ENCODE data around the gene VCP.

The VCP gene

DNA sequence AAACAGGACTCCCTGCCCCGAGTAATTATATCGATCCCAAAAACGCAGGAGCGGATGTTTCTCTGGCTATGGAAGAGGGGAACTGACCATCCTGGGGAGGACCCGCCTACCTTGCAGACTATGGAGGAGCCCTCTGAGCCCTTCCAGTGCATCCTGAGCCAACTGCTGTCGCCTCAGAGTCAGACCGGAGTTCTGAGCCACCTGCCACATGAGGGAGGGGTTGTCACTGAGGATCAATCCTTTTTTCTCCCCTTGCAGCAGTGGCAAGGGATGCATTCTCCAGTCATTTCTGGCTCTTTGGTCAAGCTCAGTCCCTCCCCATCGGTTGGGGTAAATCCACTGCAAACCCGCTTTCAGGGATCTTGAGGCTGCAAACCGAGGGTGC lies 6.6 kb upstream of the VCP start:
- H3K36me3 ChIP-seq (ENCODE audit: control insufficient read depth in 2 of 2, insufficient read depth in 1 of 2, low read length in 2 of 2), result peaks cover 0 to 43% of the 10 kb centered on the region in 2 experiments; a peak in 1 of 3 replicates
- H3K27ac ChIP-seq (ENCODE audit: extremely low read depth, low read depth, low read length), result peak overlapping the region; percentile 84
- no peaks in the 10 kb centered on the region for H3K9me3 ChIP-seq (ENCODE audit: control insufficient read depth, insufficient read depth, low read depth, low read length)
- CTCF ChIA-PET, result interaction anchor here (0.5 to 5.0 kb wide), 8 partner anchors 17 to 578 kb away, joined by 3 to 40 read pairs (median 4); partner anchors contain the start of gene PIGO
- TF ChIP-seq ZNF626 (tag by site-specific recombination; IDR thresholded peaks at IDR 0.05) (no peak), KLF9 (tag by site-specific recombination; IDR thresholded peaks at IDR 0.05; ENCODE audit: low read depth) (no peak), GLIS2 (tag by site-specific recombination; IDR thresholded peaks at IDR 0.05) (no peak), KLF16 (tag by site-specific recombination; IDR thresholded peaks at IDR 0.05) (no peak), ZBTB1 (tag by site-specific recombination; IDR thresholded peaks at IDR 0.05) (no peak), ZNF155 (tag by site-specific recombination; IDR thresholded peaks at IDR 0.05) (no peak), ZNF350 (tag by site-specific recombination; IDR thresholded peaks at IDR 0.05) (no peak), ZNF426 (tag by site-specific recombination; IDR thresholded peaks at IDR 0.05) (no peak), ZNF292 (tag by site-specific recombination; IDR thresholded peaks at IDR 0.05; ENCODE audit: borderline replicate concordance, low read depth) (no peak), ZNF214 (tag by site-specific recombination; IDR thresholded peaks at IDR 0.05; ENCODE audit: borderline replicate concordance) (no peak), ZNF529 (tag by site-specific recombination; IDR thresholded peaks at IDR 0.05; ENCODE audit: insufficient replicate concordance) (no peak), ZNF354C (tag by site-specific recombination; IDR thresholded peaks at IDR 0.05; ENCODE audit: borderline replicate concordance, low read depth) (no peak), ZBTB7A (tag by site-specific recombination; IDR thresholded peaks at IDR 0.05; ENCODE audit: low read depth) (no peak), ZNF132 (tag by site-specific recombination; IDR thresholded peaks at IDR 0.05; ENCODE audit: borderline replicate concordance) (no peak), YY2 (tag by site-specific recombination; IDR thresholded peaks at IDR 0.05) (no peak), ZBTB8A (tag by site-specific recombination; IDR thresholded peaks at IDR 0.05) (no peak)
- TF ChIP-seq, protein P1, sequence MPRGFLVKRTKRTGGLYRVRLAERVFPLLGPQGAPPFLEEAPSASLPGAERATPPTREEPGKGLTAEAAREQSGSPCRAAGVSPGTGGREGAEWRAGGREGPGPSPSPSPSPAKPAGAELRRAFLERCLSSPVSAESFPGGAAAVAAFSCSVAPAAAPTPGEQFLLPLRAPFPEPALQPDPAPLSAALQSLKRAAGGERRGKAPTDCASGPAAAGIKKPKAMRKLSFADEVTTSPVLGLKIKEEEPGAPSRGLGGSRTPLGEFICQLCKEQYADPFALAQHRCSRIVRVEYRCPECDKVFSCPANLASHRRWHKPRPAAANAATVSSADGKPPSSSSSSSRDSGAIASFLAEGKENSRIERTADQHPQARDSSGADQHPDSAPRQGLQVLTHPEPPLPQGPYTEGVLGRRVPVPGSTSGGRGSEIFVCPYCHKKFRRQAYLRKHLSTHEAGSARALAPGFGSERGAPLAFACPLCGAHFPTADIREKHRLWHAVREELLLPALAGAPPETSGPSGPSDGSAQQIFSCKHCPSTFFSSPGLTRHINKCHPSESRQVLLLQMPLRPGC (tag by site-specific recombination; IDR thresholded peaks at IDR 0.05), result no peak
- no peaks in the 10 kb centered on the region for H3K4me1 ChIP-seq (ENCODE audit: control insufficient read depth, insufficient read depth, low read length)
- peak overlapping the region; percentile 77 for H3K4me3 ChIP-seq (ENCODE audit: low read depth, low read length)
- POLR2A ChIA-PET, result interaction anchor here (1.0 to 4.5 kb wide), 14 partner anchors 9 to 654 kb away, joined by 3 to 73 read pairs (median 6); partner anchors contain the start of genes ATOSB, CREB3, PIGO and STOML2

DNA sequence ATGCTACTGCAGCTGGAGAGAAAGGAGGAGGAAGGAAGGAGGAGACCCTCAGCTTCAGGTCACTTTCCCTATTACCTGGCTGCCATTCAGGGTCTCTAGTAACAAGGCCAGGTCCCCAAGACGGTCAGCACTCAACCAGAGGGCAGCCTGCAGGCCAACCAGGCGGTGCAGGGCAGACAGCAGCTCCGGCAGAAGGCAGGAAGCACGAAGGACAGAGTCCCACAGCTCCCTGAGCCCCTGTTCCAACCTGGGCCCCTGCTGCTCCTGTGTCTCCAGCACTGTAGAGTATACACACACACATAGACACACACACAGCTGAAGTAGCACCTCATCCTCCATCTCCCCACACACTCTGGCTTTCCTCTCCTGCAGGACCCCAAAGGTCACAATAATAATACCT lies 5.6 kb upstream of the VCP start:
- POLR2A ChIA-PET, result interaction anchor here (1.0 to 4.0 kb wide), 2 partner anchors 16 to 654 kb away, joined by 3 to 73 read pairs; partner anchors contain the start of genes CREB3, PIGO and TLN1
- CTCF ChIA-PET, result interaction anchor here (0.6 to 5.0 kb wide), 5 partner anchors 18 to 751 kb away, joined by 3 to 40 read pairs (median 4); partner anchors contain the start of genes FAM221B, PIGO and TMEM8B
- peaks cover 0 to 52% of the 10 kb centered on the region in 2 experiments; a peak in 1 of 3 replicates for H3K36me3 ChIP-seq (ENCODE audit: control insufficient read depth in 2 of 2, insufficient read depth in 1 of 2, low read length in 2 of 2)
- H3K4me3 ChIP-seq (ENCODE audit: low read depth, low read length), result peak overlapping the region; percentile 77
- no peaks in the 10 kb centered on the region for H3K9me3 ChIP-seq (ENCODE audit: control insufficient read depth, insufficient read depth, low read depth, low read length)
- TF ChIP-seq ZNF112 (tag by site-specific recombination; IDR thresholded peaks at IDR 0.05) (no peak), ZNF596 (tag by site-specific recombination; IDR thresholded peaks at IDR 0.05) (no peak), ZIC2 (tag by site-specific recombination; IDR thresholded peaks at IDR 0.05) (no peak)
- no peak overlapping the region for H3K27ac ChIP-seq (ENCODE audit: extremely low read depth, low read depth, low read length)
- peaks cover 1% of the 10 kb centered on the region; the same call in 1 of the 2 replicates for H3K4me1 ChIP-seq (ENCODE audit: control insufficient read depth, insufficient read depth, low read length)

DNA sequence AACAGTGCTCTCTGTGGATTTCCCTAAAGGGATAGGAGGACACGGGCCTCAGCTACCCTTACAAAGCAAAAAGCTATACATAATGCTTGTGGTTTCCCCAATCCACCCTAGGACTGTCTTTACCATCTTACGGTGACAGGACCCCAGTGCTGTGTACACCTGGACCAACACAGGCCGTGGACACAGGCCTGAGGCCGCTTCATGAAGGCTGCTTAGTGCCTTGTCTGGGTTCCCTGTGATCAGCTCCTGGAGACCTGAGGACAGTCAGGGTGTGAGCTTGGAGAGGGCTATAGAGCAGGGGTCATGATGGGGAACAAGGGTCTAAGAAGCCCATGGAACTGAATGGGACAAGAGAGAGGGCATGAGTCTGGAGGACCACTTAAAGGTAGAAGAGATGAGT lies 4.4 kb upstream of the VCP start:
- TF ChIP-seq ZNF785 (tag by site-specific recombination; IDR thresholded peaks at IDR 0.05), result no peak
- peaks cover 0 to 52% of the 10 kb centered on the region in 2 experiments; a peak in 1 of 3 replicates for H3K36me3 ChIP-seq (ENCODE audit: control insufficient read depth in 2 of 2, insufficient read depth in 1 of 2, low read length in 2 of 2)
- H3K27ac ChIP-seq (ENCODE audit: extremely low read depth, low read depth, low read length), result no peak overlapping the region
- CTCF ChIA-PET, result interaction anchor here (0.6 to 5.0 kb wide), 5 partner anchors 19 to 177 kb away, joined by 3 to 40 read pairs (median 3); partner anchors contain the start of gene PIGO
- no peak overlapping the region for H3K4me3 ChIP-seq (ENCODE audit: low read depth, low read length)
- peaks cover 3% of the 10 kb centered on the region; the same call in 1 of the 2 replicates for H3K4me1 ChIP-seq (ENCODE audit: control insufficient read depth, insufficient read depth, low read length)
- no peaks in the 10 kb centered on the region for H3K9me3 ChIP-seq (ENCODE audit: control insufficient read depth, insufficient read depth, low read depth, low read length)
- POLR2A ChIA-PET, result interaction anchor here (0.6 to 1.2 kb wide), 3 partner anchors 16 to 636 kb away, joined by 3 to 4 read pairs (median 3); no protein-coding TSS in a partner anchor
